ENCODE data around the gene DDX56.
"Not testable (repeated sequence)": the region's sequence is repeated elsewhere in the genome, so short reads cannot be mapped to it uniquely, and the experiment has no call there.

DDX56 gene

GRCh38 chr7:44595934-44596635 is 22.4 kb upstream of the DDX56 start:
- DNase-seq: no peak

GRCh38 chr7:44590910-44591309 is 17.2 kb upstream of the DDX56 start:
- DNase-seq: no peak

- peak; percentile 52 for DNase-seq
Observed at GRCh38 chr7:44587843-44588711, 14.4 kb upstream of the DDX56 start.

GRCh38 chr7:44583146-44583865 is 9.6 kb upstream of the DDX56 start:
- no peak for DNase-seq

GRCh38 chr7:44581879-44582603 is 8.3 kb upstream of the DDX56 start, which contains the start of gene TMED4:
TSS of gene TMED4 (minus strand) at chr7:44582231. CDS start at chr7:44582206, 25 bp downstream.
- peak; percentile 98 for DNase-seq

GRCh38 chr7:44580945-44581878 is 7.5 kb upstream of the DDX56 start:
- no peak for DNase-seq

GRCh38 chr7:44576228-44576627 is 2.5 kb upstream of the DDX56 start:
- DNase-seq: no peak

GRCh38 chr7:44575054-44575453 is 1.3 kb upstream of the DDX56 start:
- DNase-seq: no peak

- peak; percentile 49 for DNase-seq
Observed at GRCh38 chr7:44574287-44574872, 672 bp upstream of the DDX56 start.

GRCh38 chr7:44572771-44573170 is 937 bp downstream of the DDX56 start:
- DNase-seq: no peak

- no peak for DNase-seq
Observed at GRCh38 chr7:44569959-44570358, 3.7 kb downstream of the DDX56 start.

GRCh38 chr7:44568771-44569560 is 4.7 kb downstream of the DDX56 start:
- DNase-seq: no peak

GRCh38 chr7:44567884-44568283 is 5.8 kb downstream of the DDX56 start:
- DNase-seq: no peak

- DNase-seq: no peak
Observed at GRCh38 chr7:44566680-44567079, 7.0 kb downstream of the DDX56 start.

GRCh38 chr7:44565795-44566559 is 7.7 kb downstream of the DDX56 start:
- DNase-seq: no peak

- DNase-seq: no peak
Observed at GRCh38 chr7:44565097-44565794, 8.5 kb downstream of the DDX56 start.

- no peak for DNase-seq
Observed at GRCh38 chr7:44564606-44565005, 9.1 kb downstream of the DDX56 start.

GRCh38 chr7:44563171-44563679 is 10.5 kb downstream of the DDX56 start:
- no peak for DNase-seq

GRCh38 chr7:44562622-44562962 is 11.1 kb downstream of the DDX56 start:
- not testable (repeated sequence) for DNase-seq
